HG03469 (cell line): ENCODE data around the gene CCDC51.
"Not testable (repeated sequence)": the region's sequence is repeated elsewhere in the genome, so short reads cannot be mapped to it uniquely, and the experiment has no call there.

Source experiments
- ATAC-seq: cut with Tn5 transposase; IDR thresholded peaks from one replicate; pipeline ENCODE4 v1.9.1; 2021; ENCODE audit warnings: mild to moderate bottlenecking, moderate library complexity, moderate number of reproducible peaks; ENCODE audit not compliant: unreplicated experiment

Gene CCDC51

GRCh38 chr3:48408823-48409281 is 31.1 kb downstream of the CCDC51 start:
- no peak for ATAC-seq

DNA sequence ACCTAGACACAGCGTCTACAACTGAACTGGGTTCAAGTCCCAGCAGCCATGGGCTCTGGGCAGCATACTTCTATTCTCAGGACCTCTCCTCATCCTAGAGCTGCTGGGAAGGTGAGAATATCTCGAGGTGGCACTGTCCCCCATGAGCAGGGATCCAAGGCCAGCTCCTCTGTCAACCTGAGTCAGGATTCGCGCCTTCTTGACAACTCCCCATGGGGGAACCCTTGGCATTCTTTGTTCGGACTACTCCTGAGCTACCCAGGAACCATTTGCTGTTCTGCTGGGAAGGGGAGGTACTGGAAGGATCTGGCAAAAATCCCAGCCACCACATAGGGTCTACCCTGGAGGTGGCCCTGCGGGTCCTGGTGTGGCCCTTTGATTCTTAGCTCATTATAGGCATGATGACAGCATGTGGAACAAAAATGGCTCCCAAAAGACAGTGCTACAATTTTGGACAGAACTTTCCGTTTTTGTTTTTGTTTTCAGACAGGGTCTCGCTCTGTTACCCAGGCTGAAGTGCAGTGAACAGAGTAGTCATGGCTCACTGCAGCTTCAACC is 32.3 kb downstream of the CCDC51 start:
- ATAC-seq: no peak

- ATAC-seq: no peak
Observed at GRCh38 chr3:48406443-48407431, 33.2 kb downstream of the CCDC51 start.

- no peak for ATAC-seq
Observed at GRCh38 chr3:48405971-48406370, 33.9 kb downstream of the CCDC51 start.

- no peak for ATAC-seq
Observed at GRCh38 chr3:48405343-48405881, 34.5 kb downstream of the CCDC51 start.

DNA sequence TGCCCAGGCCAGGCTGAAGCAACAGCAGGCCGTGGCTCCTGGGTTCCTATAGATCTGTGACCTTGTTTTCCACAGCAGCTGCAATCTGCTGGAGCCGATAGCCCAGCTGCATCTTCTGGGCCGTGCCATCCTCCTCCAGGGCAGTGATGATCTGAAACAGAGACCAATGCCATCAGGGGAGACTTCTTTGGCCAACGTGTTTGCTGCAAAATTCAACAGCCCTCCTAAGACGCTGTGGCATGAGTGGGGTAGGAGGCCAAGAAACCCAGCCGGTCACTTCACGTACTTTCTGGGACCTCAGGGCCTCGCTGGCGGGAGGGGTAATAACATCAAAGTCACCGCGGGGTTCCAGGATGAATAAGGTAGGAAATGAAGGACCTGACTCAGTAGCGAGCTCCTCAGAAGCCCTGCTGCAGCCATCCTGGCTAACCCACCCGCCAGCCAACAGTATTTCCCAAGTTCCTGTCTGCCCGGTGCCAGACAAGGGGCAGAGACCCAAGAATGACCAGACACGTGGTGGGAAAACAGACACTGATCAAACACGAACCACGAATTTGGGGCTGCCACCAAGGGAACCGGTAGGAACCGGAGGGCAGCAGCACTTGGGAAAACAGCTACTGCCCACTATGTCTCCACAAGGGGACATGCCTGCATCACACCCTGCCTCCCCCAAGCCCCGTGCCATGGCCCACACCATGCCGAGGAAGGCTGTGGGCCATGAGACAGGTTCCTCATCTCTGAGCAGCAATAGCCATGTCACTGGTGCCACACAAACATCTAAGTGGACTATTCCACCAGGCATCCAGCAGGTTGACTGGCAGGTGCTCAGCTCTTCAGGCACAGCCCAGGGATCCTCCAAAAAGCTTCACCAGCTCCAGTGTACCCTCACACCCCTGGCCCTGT is 35.2 kb downstream of the CCDC51 start:
- ATAC-seq: no peak

DNA sequence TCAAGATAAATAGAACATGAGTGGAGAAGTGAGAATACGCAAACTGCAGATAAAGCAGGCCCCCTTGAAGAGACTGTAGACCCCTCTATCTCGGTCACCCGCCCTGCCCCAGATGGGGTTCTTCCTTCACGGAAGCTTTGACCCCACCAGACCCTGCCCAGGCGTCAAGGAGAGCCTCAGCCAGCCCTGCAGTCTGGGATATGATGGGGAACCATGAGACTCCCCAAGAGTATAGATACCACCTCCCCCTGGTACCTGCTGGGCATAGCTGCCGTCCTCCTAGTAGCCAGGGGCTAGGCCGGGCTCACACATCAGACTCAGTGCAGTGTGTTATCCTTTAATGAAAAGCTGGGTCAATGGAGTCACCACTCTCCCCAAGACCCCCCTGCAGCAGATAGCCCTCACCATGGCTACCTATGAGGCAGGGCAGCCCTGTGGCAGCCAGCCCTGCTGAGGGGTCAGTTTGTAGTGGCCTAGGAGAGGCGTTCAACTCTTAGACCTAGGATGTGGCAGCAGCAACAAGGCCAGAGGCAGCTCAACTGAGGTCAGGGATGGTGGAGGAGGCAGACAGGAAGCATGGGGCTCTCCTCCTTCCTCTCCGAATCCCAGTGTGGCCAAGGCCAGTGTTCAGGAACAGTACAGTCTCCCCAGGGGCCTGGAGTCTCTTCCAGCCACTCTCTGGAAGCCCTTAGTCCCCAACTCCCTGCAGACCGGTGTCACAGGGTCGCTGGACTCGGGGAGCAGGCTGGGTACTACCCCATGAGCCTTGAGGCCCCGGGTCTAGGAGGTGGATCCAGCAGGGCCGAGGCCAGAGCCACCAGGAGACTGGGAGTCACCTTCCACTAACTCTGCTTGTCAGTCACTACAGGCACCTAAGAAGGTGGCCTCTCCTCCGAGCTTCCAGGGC is 36.1 kb downstream of the CCDC51 start:
- ATAC-seq: no peak

- no peak for ATAC-seq
Observed at GRCh38 chr3:48402907-48403306, 37.0 kb downstream of the CCDC51 start.

- ATAC-seq: no peak
Observed at GRCh38 chr3:48402281-48402732, 37.6 kb downstream of the CCDC51 start.

DNA sequence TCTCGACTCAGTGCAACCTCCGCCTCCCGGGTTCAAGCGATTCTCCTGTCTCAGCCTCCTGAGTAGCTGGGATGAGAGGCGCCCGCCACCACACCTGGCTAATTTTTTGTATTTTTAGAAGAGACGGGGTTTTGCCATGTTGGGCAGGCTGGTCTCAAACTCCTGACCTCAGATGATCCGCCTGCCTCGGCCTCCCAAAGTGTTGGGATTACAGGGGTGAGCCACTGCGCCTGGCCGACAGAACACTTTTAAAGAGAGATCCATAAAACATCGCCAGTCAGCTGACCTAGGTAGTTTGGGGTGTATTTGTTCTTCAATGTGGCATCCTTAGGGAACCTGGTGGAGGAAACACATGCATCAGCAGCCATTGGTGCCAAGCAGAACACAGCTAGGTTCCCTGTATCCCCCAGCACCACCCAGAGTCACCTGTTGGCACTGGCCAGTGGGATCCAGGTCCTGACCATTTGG is 38.5 kb downstream of the CCDC51 start:
- ATAC-seq: not testable (repeated sequence)

DNA sequence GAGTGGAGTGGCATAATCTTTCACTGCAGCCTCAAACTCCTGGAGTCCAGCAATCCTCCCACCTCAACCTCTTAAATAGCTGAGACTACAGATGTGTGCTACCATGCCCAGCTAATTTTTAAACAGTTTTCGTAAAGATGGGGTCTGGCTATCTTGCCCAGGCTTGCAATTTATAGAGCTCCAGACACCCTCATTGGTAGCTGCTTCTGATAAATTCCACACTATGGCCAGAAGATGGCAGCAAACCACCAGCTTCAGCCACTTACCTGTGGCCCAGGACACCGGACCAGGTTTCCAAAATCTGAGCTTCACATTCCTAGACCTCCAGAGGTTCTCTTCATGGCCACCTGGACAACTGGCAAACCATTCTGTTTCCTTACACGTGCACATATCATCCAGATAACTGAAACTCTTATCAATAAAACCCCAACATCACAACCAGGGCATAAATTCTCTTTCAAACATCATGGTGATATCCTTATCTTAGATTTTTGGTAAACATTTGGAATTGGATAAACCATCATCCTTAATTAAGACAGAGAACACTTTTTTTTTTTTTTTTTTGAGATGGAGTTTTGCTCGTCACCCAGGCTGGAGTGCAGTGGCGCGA is 39.0 kb downstream of the CCDC51 start:
- ATAC-seq: no peak

DNA sequence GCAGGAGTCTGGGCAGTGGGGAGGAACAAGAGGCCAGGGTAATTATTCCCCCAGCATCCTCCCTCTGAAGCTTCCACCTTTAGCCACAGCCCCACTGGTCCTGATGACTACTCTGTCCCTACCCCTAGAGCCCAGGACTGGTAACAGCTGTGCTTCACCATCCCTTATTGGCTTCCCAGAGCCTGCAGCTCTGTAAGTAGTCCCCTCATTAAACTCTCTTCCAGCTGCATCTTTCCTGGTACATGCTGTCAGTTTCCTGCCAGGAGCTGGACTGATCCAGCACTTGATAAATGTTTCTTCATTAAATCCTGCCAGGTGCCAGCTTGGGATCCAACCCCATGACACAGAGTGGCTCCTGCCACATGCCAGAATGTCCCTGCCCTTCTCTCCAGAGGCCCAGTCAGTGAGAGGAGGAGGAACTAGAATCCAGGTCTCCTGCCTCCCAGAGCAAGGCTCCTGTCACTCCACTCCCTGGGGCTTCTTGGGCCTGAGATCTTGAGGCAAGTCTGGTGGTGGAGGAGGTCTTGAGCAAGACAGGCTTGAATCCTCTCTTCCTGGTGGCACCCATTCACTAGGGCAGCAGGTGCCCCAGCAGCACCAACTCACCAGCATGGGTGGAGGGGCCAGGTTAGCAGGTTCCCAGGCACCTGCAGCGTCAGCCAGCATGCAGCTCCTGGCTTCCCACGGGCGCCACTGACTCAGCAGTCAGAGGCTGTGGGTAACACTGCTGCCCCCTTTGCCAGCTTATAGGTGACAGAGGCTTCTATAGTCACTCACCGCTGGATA is 40.3 kb downstream of the CCDC51 start:
- ATAC-seq: no peak

DNA sequence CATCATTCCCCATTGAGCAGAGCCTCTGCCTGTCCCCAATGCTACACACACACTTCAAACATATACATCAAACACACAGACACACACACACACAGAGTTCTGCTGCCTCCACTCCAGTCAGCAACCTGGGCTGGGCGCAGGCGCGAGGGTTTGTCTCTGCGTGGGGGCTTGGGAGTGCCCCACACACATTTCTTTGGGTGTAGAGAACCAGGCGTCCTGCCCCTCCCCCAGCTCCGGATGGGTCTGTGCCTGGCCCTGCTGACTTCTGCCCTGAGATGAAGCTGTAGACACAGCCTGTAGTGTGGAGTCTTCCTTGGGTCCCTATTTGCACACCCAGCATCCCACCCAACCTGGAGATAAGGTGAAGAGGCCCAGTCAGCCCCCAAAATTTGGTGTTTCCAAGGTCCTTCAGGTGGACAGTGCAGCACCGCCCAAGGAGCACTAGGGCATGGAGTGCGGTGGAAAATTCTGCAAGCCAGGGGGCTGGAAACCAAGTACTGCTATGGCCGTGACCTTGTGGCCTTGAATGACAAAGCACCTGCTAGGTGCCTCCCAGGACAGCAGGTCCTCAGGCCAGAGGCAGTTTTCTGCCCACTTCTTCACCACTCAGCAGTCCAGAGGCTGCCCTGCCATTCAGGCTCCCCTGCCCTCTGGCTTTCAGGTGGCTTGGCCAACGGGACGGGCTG is 41.1 kb downstream of the CCDC51 start:
- ATAC-seq: no peak

DNA sequence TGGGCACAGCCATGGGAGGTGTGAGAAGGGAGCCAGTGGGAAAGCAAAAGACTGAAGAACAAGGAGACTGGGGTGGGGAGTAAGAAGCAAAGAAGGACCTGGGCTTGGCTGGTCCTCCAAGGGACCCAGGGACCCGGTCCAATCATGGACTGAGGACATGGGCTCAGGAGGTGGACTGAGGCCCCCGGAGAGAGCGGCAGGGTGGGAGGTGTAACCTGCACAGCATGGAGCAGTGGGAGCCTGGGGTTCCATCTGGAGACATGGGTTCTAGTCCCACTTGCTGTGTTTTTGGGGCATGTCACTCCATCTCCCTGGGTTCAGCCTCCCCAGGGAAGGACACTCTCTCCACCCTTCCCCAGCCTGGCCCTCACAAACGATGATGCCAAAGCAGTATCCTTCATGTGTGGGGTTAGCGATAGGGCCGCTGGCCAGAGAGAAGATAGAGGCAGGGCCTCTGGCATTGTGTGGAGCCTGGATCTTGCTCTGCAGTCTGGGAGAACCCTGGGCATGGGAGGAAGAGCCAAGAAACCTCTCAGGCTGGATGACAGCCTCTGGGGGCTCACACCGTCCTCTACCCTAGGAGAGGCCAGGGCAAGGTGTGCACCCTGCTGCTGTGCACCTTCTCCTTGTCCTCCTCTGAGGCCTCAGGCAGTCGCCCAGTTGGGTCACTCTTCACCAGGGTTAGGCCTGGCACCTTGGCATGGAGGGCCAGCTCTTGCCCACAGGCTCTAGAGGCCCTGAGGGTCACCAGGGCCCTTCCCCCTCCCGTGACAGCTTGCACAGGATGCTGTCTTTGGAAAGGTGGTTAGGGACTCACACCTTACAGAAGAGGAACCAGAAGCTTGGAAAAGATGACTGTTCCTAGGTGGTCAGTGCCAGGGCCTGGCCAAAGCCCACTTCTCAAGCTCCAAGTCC is 41.9 kb downstream of the CCDC51 start:
- no peak for ATAC-seq

DNA sequence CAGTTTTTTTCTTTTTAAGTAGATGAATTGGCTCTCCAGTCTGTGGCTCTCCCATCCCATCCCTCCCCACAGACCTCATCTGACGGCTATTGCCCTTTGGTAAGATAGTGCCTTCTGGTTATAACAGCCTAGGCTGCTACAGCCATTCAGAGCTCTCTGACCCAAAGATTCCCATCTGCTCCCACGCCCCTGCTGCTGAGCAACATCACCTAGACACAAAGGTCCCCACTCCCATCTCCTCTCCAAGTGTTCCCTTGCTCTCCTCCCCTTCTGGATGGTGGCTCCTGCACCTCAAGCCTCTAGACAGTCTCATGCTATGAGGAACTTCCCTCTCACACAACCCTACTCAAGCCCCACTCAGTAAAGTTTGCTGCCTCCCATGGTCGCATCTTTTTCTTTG is 44.2 kb downstream of the CCDC51 start:
- ATAC-seq: no peak

- ATAC-seq: no peak
Observed at GRCh38 chr3:48394391-48394790, 45.5 kb downstream of the CCDC51 start.

- ATAC-seq: no peak
Observed at GRCh38 chr3:48388966-48389365, 51.0 kb downstream of the CCDC51 start.
